H1 (cell line): Measurements from ENCODE around the gene ZMAT5. TPM values are rescaled to one million over a fixed set of nuclear protein-coding genes. Genes with fewer than 3 reads are reported as not detected.

Experiments used
- CHD1 ChIP-seq: IDR thresholded peaks from 2 replicates; pipeline ENCODE4 v1.6.1; 2012; ENCODE audit warnings: low read depth, low read length, improper control_type of control experiment
- EGR1 ChIP-seq: IDR thresholded peaks from 2 replicates; pipeline ENCODE4 v1.6.1; 2011; ENCODE audit warnings: low read depth, low read length, borderline replicate concordance
- EZH2 ChIP-seq: fragments of 200-600 bp; sonication (generic); IDR thresholded peaks from 2 replicates; pipeline ENCODE4 v1.7.1; 2012; ENCODE audit warnings: low read depth, mild to moderate bottlenecking, moderate library complexity, low read length, inconsistent platforms; ENCODE audit not compliant: severe bottlenecking
- MAFK ChIP-seq: IDR thresholded peaks from 2 replicates; pipeline ENCODE4 v1.6.1; 2012; ENCODE audit warnings: low read depth, mild to moderate bottlenecking, improper control_type of control experiment, low read length
- POLR2AphosphoS5 ChIP-seq: IDR thresholded peaks from 2 replicates; pipeline ENCODE4 v1.6.1; 2011; ENCODE audit warnings: low read depth, low read length
- POU5F1 ChIP-seq: IDR thresholded peaks from 2 replicates; pipeline ENCODE4 v1.6.1; 2011; ENCODE audit warnings: low read depth, mild to moderate bottlenecking, low read length, moderate library complexity
- SAP30 ChIP-seq: fragments of 300-600 bp; sonication (generic); IDR thresholded peaks from 2 replicates; pipeline ENCODE4 v1.7.1; 2012; ENCODE audit warnings: low read length, moderate library complexity, mild to moderate bottlenecking, inconsistent platforms; ENCODE audit not compliant: insufficient read depth, insufficient replicate concordance
- SP1 ChIP-seq: IDR thresholded peaks from 2 replicates; pipeline ENCODE4 v1.6.1; 2011; ENCODE audit warnings: low read depth, low read length
- SRF ChIP-seq: IDR thresholded peaks from 2 replicates; pipeline ENCODE4 v1.6.1; 2011; ENCODE audit warnings: mild to moderate bottlenecking, low read depth, low read length, moderate library complexity
- SUZ12 ChIP-seq: fragments of 200-600 bp; sonication (generic); IDR thresholded peaks from 2 replicates; pipeline ENCODE4 v1.6.1; 2012; ENCODE audit warnings: mild to moderate bottlenecking, inconsistent platforms, low read length, moderate library complexity, mixed read lengths
- TEAD4 ChIP-seq: IDR thresholded peaks from 2 replicates; pipeline ENCODE4 v1.6.1; 2012; ENCODE audit warnings: low read depth, low read length, inconsistent platforms, mixed read lengths
- polyA plus RNA-seq, 7 experiments: library from polyadenylated mRNA; depleted of rRNA in 3 of 7; stranded (reverse) in 5 of 7; unstranded in 2 of 7; fragments of >200 nt in 5 of 7; fragments of 200-250 nt in 2 of 7; gene quantifications; 1 replicate in 5 of 7; 2 replicates in 1 of 7; 4 replicates in 1 of 7; pipeline versions ENCODE4 v1.2.1 to v1.2.3, GENCODE V29; 2011 to 2013; ENCODE audit warnings: missing spikeins in 2 of 7, mixed read lengths in 2 of 7
- total RNA-seq: library from RNA; stranded (reverse); fragmentation: NEBNext Ultra II Directional; extraction: Animal tissue kit (Norgen Biotek cat#: 25700); gene quantifications from 2 replicates; pipeline ENCODE4 v1.2.1, GENCODE V29; 2021

The ZMAT5 gene
- total and polyA plus RNA-seq, 2 of the 8 experiments (the other 6 are each of a cell fraction or from before 2014, with no cell fraction given): 14.0 to 38.3 TPM

DNA sequence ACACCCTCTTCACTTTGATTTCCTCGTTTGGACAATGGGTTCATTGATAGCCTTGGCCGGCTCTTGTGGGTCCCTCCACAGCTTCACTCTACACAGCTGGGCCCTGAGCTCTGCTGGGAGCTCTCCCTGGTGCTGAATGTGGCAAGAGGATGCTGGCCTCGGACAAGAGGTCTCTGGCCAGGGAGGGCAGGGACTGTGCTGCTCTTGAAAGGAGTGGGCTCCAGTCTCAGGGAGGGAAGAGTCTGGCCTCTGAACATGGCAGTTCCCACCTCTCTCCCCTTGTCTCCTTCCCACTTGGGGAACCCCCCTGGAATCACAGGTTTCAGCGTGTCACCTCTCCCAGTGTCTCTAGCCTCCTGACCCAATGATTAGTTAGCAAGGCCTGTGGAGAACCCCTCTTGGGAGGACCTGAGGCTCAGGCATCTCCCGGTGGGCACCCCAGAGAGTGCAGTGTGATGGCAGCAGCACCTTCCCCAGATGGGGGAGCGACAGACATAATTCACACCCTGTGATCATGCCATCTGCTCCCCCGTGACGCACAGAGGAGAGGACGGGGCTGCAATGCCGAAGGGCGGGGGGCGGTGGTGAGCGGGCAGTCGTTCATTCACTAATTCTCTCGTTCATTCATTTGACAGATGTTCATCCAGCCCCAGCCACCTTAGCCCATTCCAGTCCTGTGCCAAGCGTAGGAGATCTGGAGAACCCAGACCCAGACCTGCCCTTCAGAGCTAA is 49.8 kb downstream of the ZMAT5 start (continued):
- TF ChIP-seq POLR2AphosphoS5 (no peak), POU5F1 (no peak), SRF (no peak), MAFK (no peak), EGR1 (no peak), SUZ12 (no peak), TEAD4 (no peak), EZH2 (no peak), SP1 (no peak), SAP30 (peak; percentile 97), CHD1 (no peak)
